Activated naive CD4-positive, alpha-beta T cell treated with anti-CD3 and anti-CD28 coated beads, Interleukin-2, amount 50 U/mL, for 72 hours (primary cell): Measurements from ENCODE around the gene KCNE3. TPM values are rescaled to one million over a fixed set of nuclear protein-coding genes. Genes with fewer than 3 reads are reported as not detected.

Source experiments
- ATAC-seq, 2 donors: fragments of 150-1000 bp; cut with Tn5 transposase; 2 replicates each; pipeline ENCODE4 v1.10.0; 2021; ENCODE audit warnings: mild to moderate bottlenecking in 2 of 2, moderate library complexity in 2 of 2
- DNase-seq, 2 donors: peaks; one replicate each; pipeline ENCODE4 v3.0.0; 2021 to 2022; ENCODE audit warnings: low spot score in 2 of 2
- H3K27ac Mint-ChIP-seq, 2 donors: one replicate each; pipeline ENCODE4 v1.8.0; 2022; ENCODE audit warnings: mild to moderate bottlenecking in 2 of 2, mixed read lengths in 2 of 2
- H3K36me3 Mint-ChIP-seq, 2 donors: one replicate each; pipeline ENCODE4 v1.8.0; 2022; ENCODE audit warnings: mixed read lengths in 2 of 2
- H3K9me3 Mint-ChIP-seq, 2 donors: one replicate each; pipeline ENCODE4 v1.8.0; 2022; ENCODE audit warnings: mixed read lengths in 2 of 2
- total RNA-seq, 2 donors: library from RNA; stranded (reverse); gene quantifications; one replicate each; pipeline ENCODE4 v1.2.3, GENCODE V29; 2022

The KCNE3 gene
- total RNA-seq, 2 donors from 2014 or later, result not detected

DNA sequence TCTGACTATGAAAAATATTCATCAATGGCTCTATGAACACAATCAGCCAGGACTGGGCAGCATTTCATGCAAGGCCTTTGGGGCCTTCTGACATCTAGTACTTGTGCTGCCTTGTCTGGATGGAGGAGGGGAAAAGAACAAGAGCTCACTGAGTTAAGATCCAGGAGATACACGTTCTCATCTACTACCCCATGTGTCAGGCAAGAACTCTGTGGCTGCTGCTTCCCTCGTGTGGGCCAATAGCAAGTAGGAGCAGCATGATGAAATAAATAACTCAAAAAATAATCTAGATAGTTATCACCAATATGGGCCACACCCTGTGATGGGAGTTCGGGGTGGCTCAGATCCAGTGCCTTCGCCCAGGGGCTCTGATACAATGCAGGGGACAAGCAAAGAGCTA lies 7.3 kb downstream of the KCNE3 start:
- no peaks in the 10 kb centered on the region for H3K9me3 Mint-ChIP-seq
- H3K36me3 Mint-ChIP-seq, result no peaks in the 10 kb centered on the region
- no peak for DNase-seq
- ATAC-seq, result no peak
- no peak overlapping the region for H3K27ac Mint-ChIP-seq

DNA sequence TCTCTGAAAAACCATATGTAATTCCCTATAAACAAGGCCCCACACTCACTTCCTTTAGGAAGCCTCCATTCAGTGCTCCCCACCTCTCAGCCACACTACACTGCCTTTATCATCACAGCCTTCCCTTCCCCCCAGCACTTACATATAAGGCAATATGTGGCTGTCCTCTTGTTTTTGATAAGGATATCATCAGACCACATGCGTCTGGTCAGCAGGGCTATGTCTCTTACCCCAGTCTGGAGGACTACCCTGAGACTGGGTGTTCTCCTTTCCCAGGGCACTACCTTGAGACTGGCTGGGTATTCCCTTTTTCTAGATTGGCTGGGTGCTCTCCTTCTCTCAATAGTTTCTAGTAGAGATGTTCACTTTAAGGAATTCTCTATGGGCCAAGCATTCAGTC lies 7.8 kb downstream of the KCNE3 start:
- ATAC-seq (no peak), DNase-seq (no peak)
- H3K27ac Mint-ChIP-seq, result no peak overlapping the region
- H3K36me3 Mint-ChIP-seq, result no peaks in the 10 kb centered on the region
- H3K9me3 Mint-ChIP-seq, result no peaks in the 10 kb centered on the region

DNA sequence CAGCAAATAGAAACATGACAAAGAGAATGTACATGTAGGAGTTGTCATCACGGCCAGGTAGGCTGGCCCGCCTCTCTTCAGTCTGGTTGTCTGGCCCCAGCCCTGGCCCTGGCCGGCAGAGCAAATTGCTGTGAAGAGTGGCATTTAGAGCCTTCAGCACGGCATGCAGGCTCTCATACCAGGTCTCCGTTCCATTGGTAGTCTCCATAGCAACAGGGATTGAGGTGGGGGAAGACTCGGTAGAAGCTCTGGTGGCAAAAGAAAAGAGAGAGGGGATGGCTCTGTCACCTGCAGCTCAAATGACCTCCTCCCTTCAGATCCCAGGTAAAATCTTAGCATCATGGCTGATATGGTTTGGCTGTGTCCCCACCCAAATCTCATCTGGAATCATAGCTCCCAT lies 10.0 kb downstream of the KCNE3 start:
- Mint-ChIP-seq H3K36me3 (no peaks in the 10 kb centered on the region), H3K9me3 (no peaks in the 10 kb centered on the region), H3K27ac (no peak overlapping the region)
- DNase-seq (no peak), ATAC-seq (no peak)

DNA sequence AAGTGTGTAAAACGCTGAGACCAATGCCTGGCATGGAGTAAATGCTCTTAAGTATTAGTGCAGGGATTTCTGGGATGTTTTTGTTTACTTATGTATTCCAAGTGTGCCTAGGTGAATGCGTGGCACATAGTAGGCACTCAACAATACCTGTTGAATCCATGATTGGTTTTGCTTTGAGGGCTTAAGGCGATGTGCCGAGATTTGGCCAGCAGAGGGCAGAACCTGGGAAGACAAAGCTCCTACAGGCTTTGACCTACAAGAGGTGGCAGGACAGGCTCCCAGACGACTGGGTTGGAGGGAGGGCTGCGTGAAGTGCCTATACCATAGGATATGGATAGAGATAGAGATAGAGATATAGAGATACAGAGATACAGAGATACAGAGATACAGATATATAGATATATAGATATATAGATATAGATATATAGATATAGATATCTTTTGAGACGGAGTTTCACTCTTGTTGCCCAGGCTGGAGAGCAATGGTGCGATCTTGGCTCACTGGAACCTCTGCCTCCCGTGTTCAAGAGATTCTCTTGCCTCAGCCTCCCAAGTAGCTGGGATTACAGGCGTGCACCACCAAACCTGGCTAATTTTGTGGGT lies 13.9 kb downstream of the KCNE3 start:
- H3K9me3 Mint-ChIP-seq, result no peaks in the 10 kb centered on the region
- H3K36me3 Mint-ChIP-seq, result no peaks in the 10 kb centered on the region
- no peak overlapping the region for H3K27ac Mint-ChIP-seq
- peak; percentile 75 to 76 for ATAC-seq
- peak in 1 of 2 donors; percentile 70 for DNase-seq

DNA sequence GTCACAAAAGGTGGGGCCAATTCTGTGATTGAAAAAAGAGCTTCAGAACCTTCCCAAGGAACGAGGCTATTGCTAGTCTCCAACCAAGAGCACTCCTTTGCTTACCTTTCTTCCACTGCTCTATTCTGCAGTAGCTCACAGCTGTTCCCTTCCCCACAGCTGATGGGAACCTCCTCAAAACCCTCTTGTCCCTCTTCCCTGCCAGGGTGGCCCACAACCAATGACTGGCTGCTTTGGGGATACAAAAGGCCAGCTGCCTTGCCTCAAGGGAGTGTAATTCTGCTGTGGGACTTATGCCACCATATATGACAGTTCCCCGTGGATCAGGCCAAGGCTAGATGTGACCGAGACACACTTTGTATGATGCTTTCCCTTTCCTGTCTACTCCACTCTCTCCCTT lies 15.0 kb downstream of the KCNE3 start:
- Mint-ChIP-seq H3K36me3 (no peaks in the 10 kb centered on the region), H3K27ac (peak overlapping the region in 1 of 2 donors; percentile 23), H3K9me3 (no peaks in the 10 kb centered on the region)
- no peak for DNase-seq
- ATAC-seq, result no peak

DNA sequence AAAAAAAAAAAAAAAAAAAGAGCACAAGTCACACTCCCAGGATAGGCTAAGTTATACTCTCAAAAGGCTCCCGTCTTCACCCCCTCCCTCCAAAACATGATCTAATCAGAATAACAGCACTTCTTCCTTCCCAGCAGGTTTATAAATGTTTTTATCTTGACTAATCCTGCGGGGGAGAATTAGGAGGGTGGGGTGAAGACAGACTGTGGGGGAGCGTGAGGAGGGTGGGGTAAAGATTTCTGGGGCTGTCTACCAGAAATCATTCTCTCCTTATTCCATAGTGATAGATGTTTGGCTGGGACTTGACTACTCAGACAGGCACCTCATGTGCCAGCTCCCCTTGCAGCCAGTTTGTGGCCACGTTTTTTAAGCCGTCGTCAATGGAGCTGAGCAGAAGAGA lies 17.0 kb downstream of the KCNE3 start:
- no peak for DNase-seq
- Mint-ChIP-seq H3K9me3 (no peaks in the 10 kb centered on the region), H3K36me3 (no peaks in the 10 kb centered on the region), H3K27ac (no peak overlapping the region)
- no peak for ATAC-seq

DNA sequence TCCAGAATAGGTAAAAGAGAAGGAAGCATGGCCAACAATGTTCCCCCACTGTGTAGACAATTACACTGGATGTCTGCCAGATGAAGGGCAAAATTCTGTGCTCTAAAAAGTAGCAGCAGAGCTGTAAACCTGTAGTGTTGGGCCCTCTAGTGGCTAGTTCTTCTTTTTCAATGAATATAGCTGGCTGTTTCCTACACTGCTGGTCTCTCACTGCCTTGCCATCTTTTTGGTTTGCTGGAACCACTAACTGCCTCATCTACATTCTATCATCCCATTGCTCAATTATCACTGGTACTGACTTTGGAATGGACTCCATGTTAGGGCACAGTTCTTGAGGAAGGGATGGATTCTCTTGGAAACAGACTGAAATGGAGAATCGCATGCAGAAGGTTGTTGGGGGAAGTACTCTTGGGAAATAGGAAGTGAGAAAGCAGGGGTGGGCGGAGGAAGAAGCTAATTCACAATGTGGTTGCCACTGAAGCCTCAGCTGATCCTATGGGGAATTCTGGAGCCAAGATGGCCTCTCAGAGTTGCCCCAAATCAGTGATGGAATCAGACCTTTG lies 17.9 kb downstream of the KCNE3 start:
- DNase-seq (peak in 1 of 2 donors; percentile 46), ATAC-seq (peak; percentile 86 to 90)
- Mint-ChIP-seq H3K36me3 (no peaks in the 10 kb centered on the region), H3K27ac (peak overlapping the region in 1 of 2 donors; percentile 52), H3K9me3 (no peaks in the 10 kb centered on the region)

DNA sequence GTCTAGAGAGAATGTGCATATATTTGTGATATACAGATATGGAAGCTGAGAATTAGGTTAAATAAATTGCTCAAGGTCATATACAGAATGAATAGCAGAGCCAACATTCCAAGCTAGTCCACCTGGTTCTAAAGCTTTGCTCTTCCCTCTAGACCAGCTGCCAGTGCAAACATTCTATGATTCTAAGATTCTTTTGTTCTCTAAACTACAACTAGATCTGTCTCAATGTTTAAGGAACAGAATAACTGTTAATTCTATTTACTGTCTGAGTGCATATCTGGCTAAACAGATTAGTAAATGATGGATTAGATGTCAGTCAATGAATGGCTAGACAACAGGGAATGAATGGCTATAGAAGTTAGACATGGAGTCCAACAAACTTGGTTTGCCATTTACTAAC lies 19.6 kb downstream of the KCNE3 start:
- ATAC-seq (no peak), DNase-seq (no peak)
- no peak overlapping the region for H3K27ac Mint-ChIP-seq
- H3K36me3 Mint-ChIP-seq, result no peaks in the 10 kb centered on the region
- no peaks in the 10 kb centered on the region for H3K9me3 Mint-ChIP-seq

DNA sequence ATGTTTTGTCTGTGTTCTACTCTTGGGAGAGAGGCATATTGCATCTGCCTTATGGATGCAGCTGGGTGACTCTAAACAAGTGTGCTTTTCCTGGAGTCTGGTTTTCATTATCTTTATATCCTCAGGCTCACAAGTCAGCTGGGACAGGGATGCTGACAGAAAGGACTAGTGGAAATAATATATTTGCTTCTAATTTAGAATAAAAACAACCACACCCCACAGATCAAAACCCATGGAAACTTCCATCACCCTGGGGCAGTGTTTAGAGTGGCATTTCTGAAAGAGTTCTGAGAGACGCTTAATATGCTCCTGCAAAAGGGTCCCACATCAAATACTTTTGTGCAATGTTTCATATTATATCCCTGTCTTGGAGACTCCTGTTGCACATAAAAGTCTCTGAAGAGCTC lies 20.8 kb downstream of the KCNE3 start:
- ATAC-seq (no peak), DNase-seq (no peak)
- Mint-ChIP-seq H3K27ac (no peak overlapping the region), H3K36me3 (no peaks in the 10 kb centered on the region), H3K9me3 (no peaks in the 10 kb centered on the region)

DNA sequence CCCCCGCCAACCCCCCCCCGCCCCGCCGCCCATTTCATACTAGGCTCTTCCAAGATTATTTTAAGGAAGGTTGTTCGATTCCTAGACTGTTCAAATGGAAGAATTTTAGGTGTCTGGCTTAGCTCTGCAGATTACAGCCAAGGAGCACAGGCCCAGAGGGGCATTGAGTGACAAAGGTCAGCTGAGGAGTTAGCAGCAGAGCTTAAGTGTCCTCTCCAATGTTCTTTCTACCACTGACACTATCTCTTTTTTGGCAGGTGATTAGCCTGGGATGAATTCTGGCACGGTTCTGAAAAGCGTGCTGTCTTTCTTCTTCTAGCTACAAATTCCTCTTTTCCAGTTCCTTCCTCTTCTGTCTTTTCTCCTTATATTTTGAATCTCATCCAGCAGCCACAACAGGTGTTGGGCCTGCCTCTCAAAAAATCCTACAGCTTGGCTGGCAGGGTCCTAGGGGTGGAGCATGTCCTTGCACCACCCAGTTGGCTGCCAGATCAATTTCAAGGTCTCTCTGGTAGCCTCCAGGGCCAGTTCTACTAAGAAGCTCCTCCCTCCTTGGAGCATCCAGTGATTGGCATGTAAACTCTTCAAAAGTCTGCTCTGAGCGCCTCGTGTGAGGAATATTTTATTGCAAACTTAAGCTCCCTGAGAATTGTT lies 23.0 kb downstream of the KCNE3 start:
- Mint-ChIP-seq H3K36me3 (peaks cover 0 to 9% of the 10 kb centered on the region in 2 donors), H3K9me3 (peaks cover 0 to 8% of the 10 kb centered on the region in 2 donors), H3K27ac (no peak overlapping the region)
- ATAC-seq (no peak), DNase-seq (no peak)

DNA sequence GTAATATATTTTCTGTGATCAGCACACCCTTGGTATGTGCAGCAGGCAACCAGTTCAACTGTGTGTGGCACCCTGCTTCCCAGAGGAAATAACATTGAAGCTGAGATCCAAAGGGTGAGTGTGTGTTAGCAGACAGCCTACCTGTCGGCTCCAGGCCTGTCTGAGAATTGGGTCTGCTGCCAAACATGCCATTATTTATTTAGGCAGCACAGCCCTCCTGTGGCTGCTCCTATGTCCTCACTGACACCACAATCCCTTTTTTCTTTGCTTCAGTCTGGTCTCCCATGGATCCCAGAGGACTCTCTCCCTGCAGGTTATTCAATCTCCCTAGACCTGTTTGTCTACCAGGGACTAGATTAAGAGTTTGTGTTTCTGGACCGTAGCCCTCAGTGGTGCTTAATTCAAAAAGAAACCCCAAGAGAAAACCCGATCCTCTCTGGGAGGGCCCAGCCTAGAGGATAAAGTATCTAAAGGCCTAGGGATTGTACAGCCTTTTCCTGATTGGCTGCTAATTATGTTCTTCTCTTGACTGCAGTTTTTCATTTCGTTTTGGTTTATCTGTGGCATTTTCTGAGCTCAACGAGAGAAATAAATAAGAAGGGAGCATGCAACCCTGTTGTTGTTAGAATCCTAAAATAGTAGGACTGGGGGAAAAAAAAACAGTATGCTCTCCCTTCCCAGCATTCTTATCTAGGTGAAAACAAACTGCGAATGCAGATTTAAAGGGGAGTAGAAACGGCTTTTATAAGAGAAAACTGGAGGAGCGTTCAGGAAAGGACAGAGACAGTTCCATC lies 24.1 kb downstream of the KCNE3 start:
- DNase-seq (no peak), ATAC-seq (no peak)
- Mint-ChIP-seq H3K9me3 (peaks cover 0 to 8% of the 10 kb centered on the region in 2 donors), H3K36me3 (peaks cover 0 to 9% of the 10 kb centered on the region in 2 donors), H3K27ac (no peak overlapping the region)

DNA sequence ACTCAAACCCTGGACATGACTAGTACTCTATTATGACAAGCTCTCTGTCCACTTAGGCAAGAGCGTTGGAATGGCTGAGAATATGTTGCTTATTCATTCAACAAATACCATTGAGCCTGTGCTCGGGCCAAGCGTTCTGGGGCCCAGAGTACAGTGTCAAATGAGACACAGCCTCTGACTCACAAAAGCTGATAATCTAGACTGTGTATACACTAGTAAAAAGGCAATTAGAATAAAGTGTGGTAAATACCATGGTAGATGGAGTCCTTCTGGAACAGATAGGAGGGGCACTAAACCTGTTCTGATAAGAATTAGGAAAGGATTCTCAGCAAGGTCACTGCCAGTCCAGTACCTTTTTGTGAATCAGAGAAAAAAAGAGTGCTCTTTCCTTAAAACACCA lies 24.7 kb downstream of the KCNE3 start:
- Mint-ChIP-seq H3K27ac (no peak overlapping the region), H3K36me3 (peaks cover 0 to 9% of the 10 kb centered on the region in 2 donors), H3K9me3 (peaks cover 0 to 8% of the 10 kb centered on the region in 2 donors)
- no peak for DNase-seq
- ATAC-seq, result no peak

DNA sequence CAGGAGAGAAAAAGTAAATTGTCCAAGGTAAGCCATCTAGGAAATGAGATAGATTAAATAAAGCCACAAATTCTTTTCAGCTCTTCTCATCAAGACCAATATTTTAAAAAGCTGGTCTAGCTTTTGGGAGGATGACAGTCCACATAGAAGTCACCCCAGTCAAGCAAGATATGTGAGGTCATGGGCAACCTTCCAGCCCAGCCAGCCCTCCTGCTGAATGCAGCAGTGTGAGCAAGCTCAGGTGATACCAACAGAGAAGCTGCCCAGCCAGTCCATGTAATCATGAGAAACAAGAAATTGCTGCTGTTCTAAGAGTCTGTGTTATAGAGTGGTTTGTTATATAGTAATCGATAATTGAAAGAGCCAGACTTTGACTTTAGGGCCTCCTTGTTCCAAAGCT lies 28.7 kb downstream of the KCNE3 start:
- Mint-ChIP-seq H3K27ac (no peak overlapping the region), H3K36me3 (peaks cover 0 to 9% of the 10 kb centered on the region in 2 donors), H3K9me3 (peaks cover 0 to 8% of the 10 kb centered on the region in 2 donors)
- no peak for DNase-seq
- ATAC-seq, result no peak

DNA sequence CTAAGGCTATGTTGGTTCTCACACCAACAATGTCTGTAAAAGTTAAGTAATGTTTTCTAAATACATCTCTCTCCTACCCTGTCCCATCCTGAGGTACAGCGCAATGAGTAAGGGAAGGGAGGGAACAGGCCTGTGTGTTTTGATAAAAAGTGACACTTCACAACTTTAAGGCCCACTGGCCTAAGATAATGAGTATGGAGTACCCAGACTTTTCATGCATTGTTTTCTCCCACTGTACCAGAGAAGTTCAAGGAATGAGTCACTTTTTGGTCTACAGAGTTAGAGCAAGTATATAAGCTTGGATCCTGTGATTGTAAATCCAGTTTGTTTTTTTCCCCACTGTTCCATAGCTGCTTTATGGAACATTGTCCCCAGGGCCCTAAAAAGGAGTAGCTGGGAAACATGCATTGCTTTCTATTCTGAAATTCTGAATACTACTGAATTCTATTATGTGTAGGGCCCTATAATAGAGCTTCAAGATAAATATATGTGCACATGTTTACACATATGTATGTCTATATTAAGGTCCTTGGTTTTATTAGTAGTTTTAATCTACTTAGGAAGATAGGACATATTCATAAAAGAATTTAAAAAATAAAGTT lies 29.8 kb downstream of the KCNE3 start:
- DNase-seq, result no peak
- no peak overlapping the region for H3K27ac Mint-ChIP-seq
- peaks cover 0 to 8% of the 10 kb centered on the region in 2 donors for H3K9me3 Mint-ChIP-seq
- no peak for ATAC-seq
- peaks cover 0 to 9% of the 10 kb centered on the region in 2 donors for H3K36me3 Mint-ChIP-seq

DNA sequence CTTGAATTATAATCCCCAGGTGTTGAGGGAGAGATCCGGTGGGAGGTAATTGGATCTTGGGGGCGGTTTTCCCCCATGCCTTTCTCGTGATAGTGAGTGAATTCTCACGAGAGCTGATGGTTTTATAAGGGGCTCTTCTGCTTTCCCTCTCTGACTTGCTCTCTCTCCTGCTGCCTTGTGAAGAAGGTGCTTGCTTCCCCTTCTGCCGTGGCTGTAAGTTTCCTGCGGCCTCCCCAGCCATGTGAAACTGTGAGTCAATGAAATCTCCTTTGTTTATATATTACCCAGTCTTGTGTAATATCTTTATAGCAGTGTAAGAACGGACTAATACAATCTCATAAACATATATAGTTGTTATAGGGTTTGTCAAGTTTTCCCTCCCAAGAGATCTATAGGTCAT lies 32.8 kb downstream of the KCNE3 start:
- Mint-ChIP-seq H3K9me3 (no peaks in the 10 kb centered on the region), H3K36me3 (no peaks in the 10 kb centered on the region), H3K27ac (no peak overlapping the region)
- ATAC-seq (peak in 1 of 2 donors; percentile 30), DNase-seq (no peak)

DNA sequence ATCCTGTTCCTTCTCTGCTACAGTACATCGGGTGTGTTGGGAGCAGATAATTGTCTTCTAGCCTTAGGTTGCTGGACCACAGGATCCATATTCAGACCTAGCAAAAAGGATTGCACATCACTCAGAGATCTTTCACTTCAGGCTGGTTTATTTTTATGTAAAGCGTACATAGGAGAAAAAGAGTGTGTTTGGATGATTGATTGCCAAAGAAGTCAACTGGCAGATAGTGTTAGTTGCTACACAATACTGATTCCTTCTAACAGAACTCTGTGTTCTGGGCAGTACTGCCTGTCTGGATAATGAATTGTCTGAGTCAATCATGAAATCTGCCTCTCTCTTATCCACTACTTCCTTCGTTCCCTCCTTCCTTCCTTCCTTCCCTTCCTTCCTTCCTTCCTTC lies 38.1 kb downstream of the KCNE3 start:
- no peak for DNase-seq
- peaks cover 5 to 7% of the 10 kb centered on the region in 2 donors for H3K36me3 Mint-ChIP-seq

DNA sequence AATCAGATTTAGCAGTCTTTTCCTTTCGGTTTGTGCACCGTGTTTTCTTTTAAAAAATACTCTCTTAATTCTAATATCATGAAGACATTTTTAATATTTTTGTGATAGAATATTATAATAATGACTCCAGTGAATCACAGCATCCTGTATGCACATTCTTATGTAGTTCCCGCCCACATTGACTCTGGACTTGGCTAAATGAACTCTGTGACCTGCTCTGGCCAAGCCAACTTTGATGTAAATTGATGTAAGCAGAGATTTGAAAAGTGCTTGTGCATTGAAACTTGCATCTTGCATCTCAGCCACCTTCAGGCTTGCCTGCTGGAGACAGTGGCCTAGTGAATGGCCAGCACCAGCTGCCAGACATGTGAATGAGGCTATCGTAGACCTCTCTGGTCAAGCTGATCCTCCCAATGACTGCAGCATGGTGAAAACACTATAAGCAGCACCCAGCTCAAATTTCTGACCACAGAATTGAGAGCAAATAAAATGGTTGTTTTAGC lies 39.9 kb downstream of the KCNE3 start:
- ATAC-seq (no peak), DNase-seq (no peak)
- H3K9me3 Mint-ChIP-seq, result peaks cover 4% of the 10 kb centered on the region in 2 donors
- peaks cover 5 to 7% of the 10 kb centered on the region in 2 donors for H3K36me3 Mint-ChIP-seq
- H3K27ac Mint-ChIP-seq, result no peak overlapping the region

More for the DNA sequence above, 38.1 kb downstream of the KCNE3 start:
- no peak for ATAC-seq
- no peak overlapping the region for H3K27ac Mint-ChIP-seq
- peaks cover 4% of the 10 kb centered on the region in 2 donors for H3K9me3 Mint-ChIP-seq
